ENCODE measurements around the gene ITPA.

Gene ITPA

GRCh38 chr20:3209257-3209945, at the start of gene ITPA:
Gene ITPA (plus strand): TSS chr20:3209498. CDS start chr20:3209552, 54 bp downstream.
- peak; percentile 76 for DNase-seq

GRCh38 chr20:3160418-3160817, 48.9 kb upstream of the ITPA start:
- DNase-seq = no peak

GRCh38 chr20:3161316-3162079, 47.8 kb upstream of the ITPA start:
- DNase-seq = no peak

- no peak for DNase-seq
Measured at GRCh38 chr20:3162080-3162611, 47.2 kb upstream of the ITPA start.

GRCh38 chr20:3163099-3164042, 45.9 kb upstream of the ITPA start:
- no peak for DNase-seq

- DNase-seq = no peak
Measured at GRCh38 chr20:3164043-3164762, 45.1 kb upstream of the ITPA start.

GRCh38 chr20:3164763-3165410, 44.4 kb upstream of the ITPA start:
- no peak for DNase-seq

GRCh38 chr20:3165473-3166337, 43.6 kb upstream of the ITPA start:
- no peak for DNase-seq

GRCh38 chr20:3166338-3166912, 42.9 kb upstream of the ITPA start:
- DNase-seq = no peak

GRCh38 chr20:3166913-3167342, 42.4 kb upstream of the ITPA start:
- DNase-seq = no peak

- no peak for DNase-seq
Measured at GRCh38 chr20:3167738-3168078, 41.6 kb upstream of the ITPA start.

GRCh38 chr20:3168079-3168828, 41.0 kb upstream of the ITPA start:
- DNase-seq = peak; percentile 79

- DNase-seq = no peak
Measured at GRCh38 chr20:3168829-3169590, 40.3 kb upstream of the ITPA start.

GRCh38 chr20:3171391-3172125, 37.7 kb upstream of the ITPA start:
- DNase-seq = no peak

- DNase-seq = no peak
Measured at GRCh38 chr20:3172126-3172932, 37.0 kb upstream of the ITPA start.

- peak; percentile 89 for DNase-seq
Measured at GRCh38 chr20:3172933-3173609, 36.2 kb upstream of the ITPA start, which contains the start of gene LZTS3. Gene LZTS3 (minus strand): TSS chr20:3173549. CDS start chr20:3167163, 6,386 bp downstream.

Measured in islet precursor cell (in vitro differentiated cells).